Mammary epithelial cell (primary cell): ENCODE results near the gene SLC5A10.
"Not testable (repeated sequence)": the region's sequence is repeated elsewhere in the genome, so short reads cannot be mapped to it uniquely, and the experiment has no call there.

Experiments
- CTCF ChIP-seq, 2 donors: IDR thresholded peaks in 1 of 2; conservative IDR thresholded peaks in 1 of 2; 2 replicates each; pipeline ENCODE4 v1.5.1; 2011 to 2012; ENCODE audit warnings: inconsistent platforms in 2 of 2, low read length in 2 of 2, mild to moderate bottlenecking in 2 of 2, control low read depth in 1 of 2, low read depth in 1 of 2; ENCODE audit not compliant: insufficient read depth in 1 of 2; ENCODE audit errors: extremely low read depth in 1 of 2
- EZH2 ChIP-seq: IDR thresholded peaks from 2 replicates; pipeline ENCODE4 v1.6.1; 2012; ENCODE audit warnings: low read length, inconsistent platforms, borderline replicate concordance

GRCh38 chr17:19028671-19029070 lies 76.7 kb downstream of the SLC5A10 start:
- not testable (repeated sequence) for TF ChIP-seq CTCF (conservative IDR thresholded peaks at IDR 0.05 in 1 of 2, IDR thresholded peaks at IDR 0.05 in 1 of 2; ENCODE audit: extremely low read depth in 1 of 2, insufficient read depth in 1 of 2, low read depth in 1 of 2, low read length in 2 of 2); EZH2
